Ramos (cell line): Measurements from ENCODE around the gene C10orf90.

Experiments used
- in situ Hi-C: fragments of 300-500 bp; cut with MboI; formaldehyde crosslinking; loops from one replicate; pipeline ENCODE4 v1.14.3; 2022; ENCODE audit warnings: low sequenced_read_pairs; ENCODE audit not compliant: unreplicated experiment

C10orf90 gene

GRCh38 chr10:126674741-126675515, 4.4 kb upstream of the C10orf90 start:
- in situ Hi-C loops = no loop called here

GRCh38 chr10:126673565-126673964, 3.1 kb upstream of the C10orf90 start:
- in situ Hi-C loops = no loop called here

- in situ Hi-C loops = no loop called here
These were observed 996 bp upstream of the C10orf90 start for GRCh38 chr10:126671402-126671975.

- in situ Hi-C loops = no loop called here
These were observed 385 bp upstream of the C10orf90 start for GRCh38 chr10:126670895-126671261.

GRCh38 chr10:126669168-126669567, 1.3 kb downstream of the C10orf90 start:
- in situ Hi-C loops = no loop called here

- in situ Hi-C loops = no loop called here
These were observed 2.0 kb downstream of the C10orf90 start for GRCh38 chr10:126668505-126668904.

GRCh38 chr10:126667568-126667967, 2.9 kb downstream of the C10orf90 start:
- in situ Hi-C loops = no loop called here

GRCh38 chr10:126665207-126665606, 5.3 kb downstream of the C10orf90 start:
- in situ Hi-C loops = no loop called here

- in situ Hi-C loops = no loop called here
These were observed 6.6 kb downstream of the C10orf90 start for GRCh38 chr10:126663880-126664279.

- in situ Hi-C loops = no loop called here
These were observed 7.2 kb downstream of the C10orf90 start for GRCh38 chr10:126663328-126663727.

- in situ Hi-C loops = no loop called here
These were observed 8.5 kb downstream of the C10orf90 start for GRCh38 chr10:126661841-126662515.

GRCh38 chr10:126661356-126661755, 9.1 kb downstream of the C10orf90 start:
- in situ Hi-C loops = no loop called here

GRCh38 chr10:126659750-126660149, 10.7 kb downstream of the C10orf90 start:
- in situ Hi-C loops = no loop called here

GRCh38 chr10:126658928-126659327, 11.6 kb downstream of the C10orf90 start:
- in situ Hi-C loops = no loop called here

GRCh38 chr10:126654579-126654978, 15.9 kb downstream of the C10orf90 start:
- in situ Hi-C loops = no loop called here

GRCh38 chr10:126651467-126651866, 19.0 kb downstream of the C10orf90 start:
- in situ Hi-C loops = no loop called here

- in situ Hi-C loops = no loop called here
These were observed 20.3 kb downstream of the C10orf90 start for GRCh38 chr10:126650161-126650560.

- in situ Hi-C loops = no loop called here
These were observed 23.4 kb downstream of the C10orf90 start for GRCh38 chr10:126647116-126647515.

GRCh38 chr10:126646110-126646509, 24.4 kb downstream of the C10orf90 start:
- in situ Hi-C loops = no loop called here

GRCh38 chr10:126640401-126640800, 30.1 kb downstream of the C10orf90 start:
- in situ Hi-C loops = no loop called here

- in situ Hi-C loops = no loop called here
These were observed 31.4 kb downstream of the C10orf90 start for GRCh38 chr10:126639084-126639483.
